Suprapubic skin (tissue), 4 donors: Measurements from ENCODE around the gene KRT13. TPM values are rescaled to one million over a fixed set of nuclear protein-coding genes. Genes with fewer than 3 reads are reported as not detected.
"Not testable (repeated sequence)": the region's sequence is repeated elsewhere in the genome, so short reads cannot be mapped to it uniquely, and the experiment has no call there.

Source experiments
- DNase-seq, 2 donors: peaks; one replicate each; pipeline ENCODE4 v3.0.0-alpha.2; 2019; ENCODE audit warnings: low spot score in 2 of 2
- H3K27ac ChIP-seq: fragments of 200-600 bp; sonication (generic); one replicate; pipeline ENCODE4 v1.5.1; 2019
- H3K27me3 ChIP-seq: fragments of 200-600 bp; sonication (generic); one replicate; pipeline ENCODE4 v1.5.1; 2019
- H3K36me3 ChIP-seq: fragments of 200-600 bp; sonication (generic); one replicate; pipeline ENCODE4 v1.5.1; 2019
- H3K4me1 ChIP-seq: fragments of 200-600 bp; sonication (generic); one replicate; pipeline ENCODE4 v1.5.1; 2019
- H3K4me3 ChIP-seq: fragments of 200-600 bp; sonication (generic); one replicate; pipeline ENCODE4 v1.5.1; 2019; ENCODE audit warnings: mild to moderate bottlenecking
- H3K9me3 ChIP-seq: fragments of 200-600 bp; sonication (generic); one replicate; pipeline ENCODE4 v1.5.1; 2019
- EP300 ChIP-seq: sonication (generic); formaldehyde crosslinking; IDR thresholded peaks from one replicate; pipeline ENCODE4 v1.6.1; 2017; ENCODE audit warnings: antibody characterized with exemption
- POLR2A ChIP-seq, 2 donors: fragments of 450-650 bp; IDR thresholded peaks; one replicate each; pipeline ENCODE4 v1.6.1; 2017; ENCODE audit warnings: antibody characterized with exemption in 2 of 2, mild to moderate bottlenecking in 2 of 2, moderate library complexity in 2 of 2
- POLR2AphosphoS5 ChIP-seq, 3 donors: sonication (generic); formaldehyde crosslinking; IDR thresholded peaks; one replicate each; pipeline ENCODE4 v1.6.1; 2017; ENCODE audit warnings: antibody characterized with exemption in 3 of 3
- WGBS: methylation state at CpG from one replicate; pipeline ENCODE4 v1.1.5; 2018; 5-methylcytosine and 5-hydroxymethylcytosine counted together
- total RNA-seq, 4 donors: library from RNA; depleted of rRNA; stranded (reverse); fragments of >200 nt; gene quantifications; one replicate each; pipeline ENCODE4 v1.1.0, GENCODE V29; 2016
- TF ChIP-seq, protein P1 (sequence below), 2 donors: fragments of 200-600 bp in 1 of 2; fragments of 450-650 bp in 1 of 2; sonication (generic) in 1 of 2; IDR thresholded peaks; one replicate each; pipeline ENCODE4 v1.5.1; 2016 to 2019; ENCODE audit warnings: antibody characterized with exemption in 2 of 2, mild to moderate bottlenecking in 1 of 2, moderate library complexity in 1 of 2

The KRT13 gene
- total RNA-seq, 4 donors from 2014 or later: 0.51 TPM; not detected in 3

DNA sequence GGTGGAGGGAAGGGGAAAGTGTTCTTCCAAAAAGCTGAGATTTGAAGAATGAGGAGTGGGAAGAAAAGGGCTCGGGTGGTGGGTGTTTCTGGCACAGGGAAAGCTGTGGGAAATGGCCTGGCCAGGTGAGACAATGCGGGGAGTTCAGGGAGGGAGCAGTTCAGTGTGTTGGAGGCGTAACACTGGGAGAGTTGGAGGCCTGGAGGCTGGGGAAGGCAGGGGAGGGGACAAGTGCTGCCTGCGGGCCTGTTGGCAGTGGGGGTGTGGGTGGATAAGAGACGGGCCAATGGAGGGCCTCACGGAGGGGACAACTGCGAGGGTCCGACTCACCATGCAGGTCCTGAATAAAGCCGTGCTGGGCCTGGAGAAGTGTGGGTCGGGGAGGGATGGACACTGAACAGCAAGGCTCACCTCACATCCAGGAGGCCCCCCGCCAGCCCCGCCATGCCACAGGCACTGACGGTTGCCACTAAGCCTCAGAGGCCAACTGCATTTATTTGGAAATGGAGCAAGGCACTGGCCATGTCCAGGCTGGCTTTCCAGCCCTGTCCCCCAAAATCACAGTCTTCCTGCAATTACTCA lies 40.5 kb upstream of the KRT13 start:
- no peak for DNase-seq
- Histone ChIP-seq H3K4me1 (peaks cover 24% of the 10 kb centered on the region), H3K36me3 (no peaks in the 10 kb centered on the region), H3K27me3 (no peaks in the 10 kb centered on the region), H3K27ac (no peak overlapping the region), H3K9me3 (no peaks in the 10 kb centered on the region), H3K4me3 (no peak overlapping the region)
- WGBS: 81% methylated on average over 13 of the region's 13 CpGs
- TF ChIP-seq POLR2AphosphoS5 (IDR thresholded peaks at IDR 0.05): no peak
- TF ChIP-seq, protein P1, sequence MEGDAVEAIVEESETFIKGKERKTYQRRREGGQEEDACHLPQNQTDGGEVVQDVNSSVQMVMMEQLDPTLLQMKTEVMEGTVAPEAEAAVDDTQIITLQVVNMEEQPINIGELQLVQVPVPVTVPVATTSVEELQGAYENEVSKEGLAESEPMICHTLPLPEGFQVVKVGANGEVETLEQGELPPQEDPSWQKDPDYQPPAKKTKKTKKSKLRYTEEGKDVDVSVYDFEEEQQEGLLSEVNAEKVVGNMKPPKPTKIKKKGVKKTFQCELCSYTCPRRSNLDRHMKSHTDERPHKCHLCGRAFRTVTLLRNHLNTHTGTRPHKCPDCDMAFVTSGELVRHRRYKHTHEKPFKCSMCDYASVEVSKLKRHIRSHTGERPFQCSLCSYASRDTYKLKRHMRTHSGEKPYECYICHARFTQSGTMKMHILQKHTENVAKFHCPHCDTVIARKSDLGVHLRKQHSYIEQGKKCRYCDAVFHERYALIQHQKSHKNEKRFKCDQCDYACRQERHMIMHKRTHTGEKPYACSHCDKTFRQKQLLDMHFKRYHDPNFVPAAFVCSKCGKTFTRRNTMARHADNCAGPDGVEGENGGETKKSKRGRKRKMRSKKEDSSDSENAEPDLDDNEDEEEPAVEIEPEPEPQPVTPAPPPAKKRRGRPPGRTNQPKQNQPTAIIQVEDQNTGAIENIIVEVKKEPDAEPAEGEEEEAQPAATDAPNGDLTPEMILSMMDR (IDR thresholded peaks at IDR 0.05): no peak
- no peak for TF ChIP-seq EP300
- TF ChIP-seq POLR2A (IDR thresholded peaks at IDR 0.05): no peak

DNA sequence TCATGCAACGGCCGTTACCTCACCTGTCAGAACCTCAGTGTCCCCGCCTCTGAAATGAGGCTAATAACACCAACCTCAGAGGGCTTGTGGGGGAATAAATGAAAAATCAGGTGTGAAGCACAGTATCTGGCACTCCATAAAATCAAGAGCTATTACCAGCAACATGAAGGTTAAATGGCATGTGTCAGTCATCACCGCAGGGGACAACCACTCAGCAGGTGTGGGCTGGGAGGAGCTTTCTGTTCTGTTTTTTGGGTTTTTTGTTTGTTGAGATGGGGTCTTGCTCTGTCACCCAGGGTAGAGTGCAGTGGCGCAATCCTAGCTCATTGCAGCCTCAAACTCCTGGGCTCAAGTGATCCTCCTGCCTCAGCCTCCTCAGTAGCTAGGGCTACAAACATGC lies 39.5 kb upstream of the KRT13 start:
- Histone ChIP-seq H3K27ac (no peak overlapping the region), H3K9me3 (no peaks in the 10 kb centered on the region), H3K4me3 (no peak overlapping the region), H3K4me1 (peaks cover 24% of the 10 kb centered on the region), H3K36me3 (no peaks in the 10 kb centered on the region), H3K27me3 (no peaks in the 10 kb centered on the region)
- 100% methylated on average over 1 of the region's 5 CpGs for WGBS
- no peak for TF ChIP-seq POLR2AphosphoS5 (IDR thresholded peaks at IDR 0.05)
- no peak for TF ChIP-seq POLR2A (IDR thresholded peaks at IDR 0.05)
- TF ChIP-seq, protein P1 (IDR thresholded peaks at IDR 0.05): no peak
- TF ChIP-seq EP300: no peak
- no peak for DNase-seq

DNA sequence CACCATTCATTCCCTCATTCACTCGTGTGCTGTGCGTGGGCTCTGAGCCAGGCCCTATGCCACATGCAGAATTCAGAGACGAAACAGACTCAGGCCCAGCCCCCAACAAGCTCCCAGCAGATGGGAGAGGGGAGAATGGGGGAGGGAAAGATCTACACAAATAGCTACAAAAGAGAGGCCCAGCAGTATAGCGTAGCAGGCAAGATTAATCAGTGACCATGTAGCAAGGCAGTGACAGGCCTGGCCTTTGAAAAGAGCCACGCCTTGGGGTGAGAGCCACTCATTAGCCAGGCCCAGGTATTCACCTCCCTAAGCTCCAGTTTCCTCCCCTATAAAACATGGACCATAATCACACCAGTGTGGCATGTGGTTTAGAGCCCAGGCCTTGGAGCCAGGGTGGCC lies 39.1 kb upstream of the KRT13 start:
- Histone ChIP-seq H3K36me3 (no peaks in the 10 kb centered on the region), H3K27ac (no peak overlapping the region), H3K4me3 (no peak overlapping the region), H3K4me1 (peaks cover 22% of the 10 kb centered on the region), H3K9me3 (no peaks in the 10 kb centered on the region), H3K27me3 (no peaks in the 10 kb centered on the region)
- TF ChIP-seq EP300: no peak
- TF ChIP-seq POLR2A (IDR thresholded peaks at IDR 0.05): no peak
- 45% methylated on average over 5 of the region's 5 CpGs for WGBS
- no peak for DNase-seq

DNA sequence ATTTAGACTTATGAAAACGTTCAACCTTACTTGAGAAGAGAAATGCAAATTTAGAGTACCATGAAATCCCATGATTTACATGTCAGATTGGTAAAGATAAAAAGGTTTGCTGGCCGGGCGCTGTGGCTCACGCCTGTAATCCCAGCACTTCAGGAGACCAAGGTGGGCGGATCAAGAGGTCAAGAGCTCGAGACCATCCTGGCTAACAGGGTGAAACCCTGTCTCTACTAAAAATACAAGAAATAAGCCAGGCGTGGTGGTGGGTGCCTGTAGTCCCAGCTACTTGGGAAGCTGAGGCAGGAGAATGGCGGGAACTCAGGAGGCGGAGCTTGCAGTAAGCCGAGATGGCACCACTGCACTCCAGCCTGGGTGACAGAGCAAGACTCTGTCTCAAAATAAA lies 37.4 kb upstream of the KRT13 start:
- H3K27me3 ChIP-seq, H3K36me3 ChIP-seq, H3K4me3 ChIP-seq, H3K9me3 ChIP-seq, H3K4me1 ChIP-seq, H3K27ac ChIP-seq, DNase-seq: not testable (repeated sequence)
- WGBS: 84% methylated on average over 10 of the region's 10 CpGs

DNA sequence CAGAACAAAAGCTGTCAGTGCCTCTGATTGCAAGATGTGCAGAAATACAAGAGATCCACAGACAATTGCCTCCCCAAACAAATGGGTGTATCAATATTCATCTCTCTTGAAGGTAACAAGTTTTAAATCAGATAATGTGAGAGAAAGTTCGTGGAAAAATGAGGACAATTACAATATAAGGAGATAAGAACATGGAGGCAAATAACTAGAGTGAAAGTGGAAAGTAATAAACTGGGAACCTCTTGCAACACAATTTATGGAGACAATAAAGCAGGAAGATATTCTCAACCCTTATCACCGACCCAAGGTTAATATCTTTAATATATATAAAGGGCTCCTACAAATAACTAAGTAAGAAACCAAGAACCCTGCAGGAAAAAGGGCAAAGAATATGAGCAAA lies 36.9 kb upstream of the KRT13 start:
- no peak for DNase-seq
- no peaks in the 10 kb centered on the region for H3K9me3 ChIP-seq
- no peak overlapping the region for H3K4me3 ChIP-seq
- H3K4me1 ChIP-seq: peaks cover under 1% of the 10 kb centered on the region
- TF ChIP-seq POLR2AphosphoS5 (IDR thresholded peaks at IDR 0.05) (no peak), POLR2A (IDR thresholded peaks at IDR 0.05) (no peak), EP300 (no peak)
- TF ChIP-seq, protein P1 (IDR thresholded peaks at IDR 0.05): no peak
- H3K27ac ChIP-seq: no peak overlapping the region
- H3K36me3 ChIP-seq: no peaks in the 10 kb centered on the region
- no peaks in the 10 kb centered on the region for H3K27me3 ChIP-seq
- 72% methylated on average over 2 of the region's 2 CpGs for WGBS

DNA sequence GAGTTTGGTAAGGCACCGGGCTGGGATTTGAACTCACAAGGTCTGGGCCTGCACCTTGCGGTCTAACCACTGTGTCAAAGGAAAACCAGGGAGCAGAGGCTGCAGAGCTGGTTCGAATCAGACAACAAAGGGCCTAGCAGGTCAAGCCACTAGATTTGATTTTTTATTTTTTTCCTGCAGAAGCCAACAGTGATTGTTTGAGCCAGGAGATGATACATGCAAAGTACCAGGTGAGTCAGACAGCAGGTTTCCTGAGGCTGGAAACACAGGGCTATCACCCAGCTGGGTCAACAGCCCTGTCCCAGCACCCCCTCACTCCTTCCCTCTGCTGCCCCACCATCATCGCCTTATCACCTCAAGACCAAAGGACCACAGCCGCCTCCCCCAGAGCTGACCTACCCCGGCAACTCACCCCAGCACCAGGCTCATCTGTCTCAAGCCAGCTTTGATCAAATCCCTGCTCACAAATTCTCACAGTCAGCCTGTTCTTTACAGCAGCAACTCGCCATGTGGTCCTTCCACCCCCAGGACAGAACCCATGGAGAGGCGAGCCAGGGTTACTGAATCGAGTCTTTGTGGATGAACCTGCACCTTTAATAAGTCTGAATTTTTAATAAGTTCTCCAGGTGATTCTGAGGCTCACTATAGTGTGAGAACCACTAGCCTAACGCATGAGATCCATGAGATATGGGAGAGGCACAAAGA lies 35.7 kb upstream of the KRT13 start:
- WGBS: 70% methylated on average over 9 of the region's 10 CpGs
- TF ChIP-seq POLR2AphosphoS5 (IDR thresholded peaks at IDR 0.05) (no peak), EP300 (no peak), POLR2A (IDR thresholded peaks at IDR 0.05) (no peak)
- TF ChIP-seq, protein P1 (IDR thresholded peaks at IDR 0.05): no peak
- H3K36me3 ChIP-seq: no peaks in the 10 kb centered on the region
- H3K27ac ChIP-seq: no peak overlapping the region
- no peaks in the 10 kb centered on the region for H3K27me3 ChIP-seq
- H3K9me3 ChIP-seq: no peaks in the 10 kb centered on the region
- no peak for DNase-seq
- H3K4me1 ChIP-seq: peaks cover 6% of the 10 kb centered on the region
- no peak overlapping the region for H3K4me3 ChIP-seq
